Epithelial cell of esophagus (primary cell): ENCODE results near the gene PTPRN2.

Experiments
- DNase-seq: peaks from one replicate; pipeline ENCODE4 v3.0.0; 2010; ENCODE audit warnings: low read depth
- H3K4me3 ChIP-seq: 2 replicates; pipeline ENCODE4 v1.5.1; 2011; ENCODE audit warnings: mild to moderate bottlenecking, low read length, control low read depth
- TF ChIP-seq, protein P1 (sequence below): IDR thresholded peaks from 2 replicates; pipeline ENCODE4 v1.5.1; 2011; ENCODE audit warnings: low read depth, mild to moderate bottlenecking, low read length, control low read depth, inconsistent platforms; ENCODE audit not compliant: insufficient read depth; ENCODE audit errors: missing control alignments

The PTPRN2 gene

DNA sequence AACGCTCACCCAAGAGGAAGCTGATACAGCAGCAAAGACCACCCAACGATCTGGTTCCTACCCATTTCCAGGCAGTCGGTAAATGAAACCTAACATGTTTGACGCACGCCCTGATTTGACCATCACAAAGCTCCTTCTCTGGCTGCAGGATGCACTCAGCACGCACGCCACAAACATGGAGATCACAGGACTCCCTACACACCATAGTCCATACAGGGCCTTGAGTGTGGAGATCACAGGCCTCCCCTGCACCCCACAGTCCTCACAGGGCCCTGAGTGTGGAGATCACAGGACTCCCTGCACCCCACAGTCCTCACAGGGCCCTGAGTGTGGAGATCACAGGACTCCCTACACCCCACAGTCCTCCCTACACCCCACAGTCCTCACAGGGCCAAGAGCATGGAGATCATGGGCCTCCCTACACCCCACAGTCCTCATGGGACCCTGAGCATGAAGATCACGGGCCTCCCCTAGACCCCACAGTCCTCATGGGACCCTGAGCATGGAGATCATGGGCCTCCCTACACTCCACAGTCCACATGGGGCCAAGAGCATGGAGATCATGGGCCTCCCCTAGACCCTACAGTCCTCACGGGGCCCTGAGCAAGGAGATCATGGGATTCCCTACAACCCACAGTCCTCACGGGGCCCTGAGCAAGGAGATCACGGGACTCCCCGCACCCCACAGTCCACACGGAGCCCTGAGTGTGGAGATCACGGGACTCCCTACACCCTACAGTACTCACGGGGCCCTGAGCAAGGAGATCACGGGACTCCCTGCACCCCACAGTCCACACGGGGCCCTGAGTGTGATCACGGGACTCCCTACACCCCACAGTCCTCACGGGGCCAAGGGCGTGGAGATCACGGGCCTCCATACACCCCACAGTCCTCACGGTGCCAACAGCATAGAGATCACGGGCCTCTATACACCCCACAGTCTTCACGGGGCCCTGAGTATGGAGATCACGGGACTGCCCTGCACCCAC, 841.6 kb downstream of the PTPRN2 start:
- TF ChIP-seq, protein P1, sequence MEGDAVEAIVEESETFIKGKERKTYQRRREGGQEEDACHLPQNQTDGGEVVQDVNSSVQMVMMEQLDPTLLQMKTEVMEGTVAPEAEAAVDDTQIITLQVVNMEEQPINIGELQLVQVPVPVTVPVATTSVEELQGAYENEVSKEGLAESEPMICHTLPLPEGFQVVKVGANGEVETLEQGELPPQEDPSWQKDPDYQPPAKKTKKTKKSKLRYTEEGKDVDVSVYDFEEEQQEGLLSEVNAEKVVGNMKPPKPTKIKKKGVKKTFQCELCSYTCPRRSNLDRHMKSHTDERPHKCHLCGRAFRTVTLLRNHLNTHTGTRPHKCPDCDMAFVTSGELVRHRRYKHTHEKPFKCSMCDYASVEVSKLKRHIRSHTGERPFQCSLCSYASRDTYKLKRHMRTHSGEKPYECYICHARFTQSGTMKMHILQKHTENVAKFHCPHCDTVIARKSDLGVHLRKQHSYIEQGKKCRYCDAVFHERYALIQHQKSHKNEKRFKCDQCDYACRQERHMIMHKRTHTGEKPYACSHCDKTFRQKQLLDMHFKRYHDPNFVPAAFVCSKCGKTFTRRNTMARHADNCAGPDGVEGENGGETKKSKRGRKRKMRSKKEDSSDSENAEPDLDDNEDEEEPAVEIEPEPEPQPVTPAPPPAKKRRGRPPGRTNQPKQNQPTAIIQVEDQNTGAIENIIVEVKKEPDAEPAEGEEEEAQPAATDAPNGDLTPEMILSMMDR, result no peak
- H3K4me3 ChIP-seq, result no peak overlapping the region
- DNase-seq, result no peak

DNA sequence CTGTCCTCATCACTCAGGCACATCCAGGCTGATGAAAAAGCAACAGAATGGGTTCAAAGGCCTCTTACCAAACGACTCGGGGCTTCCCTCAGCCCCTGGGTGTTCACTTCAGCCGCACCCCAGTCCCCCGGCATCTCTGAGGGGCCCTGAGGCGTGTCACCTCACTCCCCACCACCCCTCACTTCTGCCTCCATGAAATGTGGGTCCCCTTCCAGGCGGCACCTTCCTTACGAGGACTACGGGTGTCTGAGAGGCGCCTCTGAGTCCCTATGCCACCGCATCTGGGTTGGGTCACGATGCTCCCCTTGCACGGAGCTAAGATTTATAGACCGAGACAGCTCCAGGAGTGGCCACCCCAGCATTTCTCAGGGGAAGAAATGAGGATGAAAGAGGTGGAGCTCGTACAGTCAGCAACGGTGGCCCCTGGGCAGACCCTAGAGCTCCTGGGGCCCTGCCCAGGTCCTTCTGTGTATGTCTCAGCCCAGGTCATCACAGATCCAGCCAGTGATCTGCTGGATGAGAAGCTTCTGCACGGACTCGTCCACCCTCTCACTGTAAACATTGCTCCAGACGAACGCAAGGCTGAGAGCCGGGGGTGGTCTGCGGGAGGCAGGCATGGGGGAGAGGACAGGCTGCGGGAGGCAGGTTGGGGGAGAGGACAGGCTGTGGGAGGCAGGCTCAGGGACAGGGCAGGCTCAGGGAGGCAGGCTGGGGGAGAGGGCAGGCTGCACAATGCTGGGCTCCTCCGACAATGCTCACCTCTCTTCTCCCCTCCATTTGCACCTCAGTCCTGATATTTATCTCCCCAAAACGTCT, 842.6 kb downstream of the PTPRN2 start:
- no peak for DNase-seq
- TF ChIP-seq, protein P1, result no peak
- no peak overlapping the region for H3K4me3 ChIP-seq

DNA sequence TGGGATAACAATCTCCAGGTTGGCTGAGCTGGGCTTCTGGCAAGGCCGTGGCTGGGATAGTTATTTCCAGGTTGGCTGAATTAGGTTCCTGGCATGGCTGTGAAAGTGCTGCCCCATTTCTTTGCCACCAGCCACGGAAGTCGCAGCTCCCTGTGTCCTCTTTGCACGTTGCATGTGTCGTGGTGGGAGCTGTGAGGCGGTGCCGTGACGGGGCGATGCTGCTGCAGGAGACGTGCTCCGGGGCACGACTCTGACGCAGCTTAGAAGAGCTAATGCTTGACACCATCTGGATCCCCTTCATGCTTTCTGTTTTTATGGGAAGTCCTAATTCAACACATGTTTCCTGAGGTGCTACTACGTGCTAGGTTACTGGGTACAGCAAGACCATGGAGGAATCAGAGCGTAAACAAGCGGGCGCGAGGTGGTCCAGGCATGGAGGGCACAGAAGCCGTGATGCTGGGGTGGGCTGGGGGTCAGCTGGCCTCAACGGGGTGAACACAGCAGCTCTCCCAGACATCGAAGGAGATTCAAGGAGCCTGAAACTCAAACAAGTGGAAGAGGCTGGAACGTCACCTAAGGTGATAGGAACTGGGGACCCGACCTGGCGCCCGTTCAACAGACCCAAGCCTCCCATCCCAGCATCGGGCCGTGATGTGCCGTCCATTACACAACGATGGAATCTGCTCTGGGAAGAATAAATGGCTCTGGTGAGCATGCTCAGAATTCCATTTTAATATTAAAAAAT, 843.7 kb downstream of the PTPRN2 start:
- TF ChIP-seq, protein P1, result no peak
- no peak overlapping the region for H3K4me3 ChIP-seq
- DNase-seq, result no peak

DNA sequence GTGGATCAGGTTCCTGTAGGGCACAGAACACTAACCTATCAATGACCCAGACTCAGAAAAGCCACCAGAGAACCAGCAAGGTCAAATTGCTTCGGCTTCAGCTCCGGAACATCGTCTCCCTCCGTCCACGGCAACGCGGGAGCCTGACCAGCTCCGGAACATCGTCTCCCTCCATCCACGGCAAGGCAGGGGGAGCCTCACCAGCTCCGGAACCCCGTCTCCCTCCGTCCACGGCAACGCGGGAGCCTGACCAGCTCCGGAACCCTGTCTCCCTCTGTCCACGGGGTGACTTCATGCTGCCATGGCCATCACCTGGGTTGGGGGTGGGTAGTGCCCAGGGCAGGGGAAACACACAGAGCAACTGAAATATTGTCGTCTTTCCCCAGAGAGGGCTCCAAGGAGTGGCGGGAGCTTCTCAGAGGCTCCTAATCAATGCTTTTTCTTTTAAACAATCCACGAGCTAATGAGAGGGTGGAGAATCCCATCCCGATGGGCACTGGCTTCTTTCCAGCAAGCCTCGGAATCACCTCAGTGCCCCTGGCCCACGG, 847.3 kb downstream of the PTPRN2 start:
- DNase-seq, result no peak
- TF ChIP-seq, protein P1, result no peak
- H3K4me3 ChIP-seq, result no peak overlapping the region

DNA sequence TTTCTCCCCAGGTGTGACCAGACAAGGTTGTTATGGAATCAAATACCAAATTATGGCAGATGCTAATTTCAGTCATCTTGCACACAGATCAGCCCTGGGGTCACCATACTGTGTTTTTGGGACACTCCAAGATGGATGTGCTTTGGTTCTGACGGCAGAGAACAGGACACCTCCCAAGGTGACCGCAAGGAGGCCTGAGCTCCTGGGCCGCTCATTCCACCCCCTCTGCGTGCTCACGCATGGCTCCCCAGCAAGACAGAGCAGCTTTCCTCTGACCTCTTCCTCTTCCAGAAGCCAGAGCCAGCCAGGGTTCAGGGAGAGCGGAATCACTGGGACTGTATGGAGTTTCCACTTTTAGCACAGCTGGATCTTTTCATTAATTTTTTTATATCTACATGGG, 848.0 kb downstream of the PTPRN2 start:
- TF ChIP-seq, protein P1, result no peak
- no peak for DNase-seq
- no peak overlapping the region for H3K4me3 ChIP-seq

DNA sequence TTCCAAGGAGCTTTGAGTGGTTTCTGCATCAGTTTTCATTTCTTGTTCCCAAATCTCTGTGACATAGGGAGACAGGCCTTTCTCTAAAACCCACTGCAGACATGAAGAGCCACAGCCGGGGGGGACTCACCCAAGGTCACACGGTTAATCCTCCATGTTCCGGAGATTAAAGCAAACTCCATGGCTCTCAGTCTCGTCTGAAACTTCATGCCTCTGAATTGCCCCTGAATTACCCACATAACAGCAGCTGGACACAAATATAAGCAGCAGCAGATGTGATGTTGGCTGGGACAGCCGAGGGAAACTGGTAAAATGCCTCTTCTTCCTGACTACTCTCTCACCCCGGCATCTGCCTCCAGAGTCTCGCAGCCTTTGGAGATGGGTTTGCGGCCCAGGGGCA, 848.6 kb downstream of the PTPRN2 start:
- H3K4me3 ChIP-seq, result no peak overlapping the region
- TF ChIP-seq, protein P1, result no peak
- DNase-seq, result no peak
